GM23248 (cell line): ENCODE data around the gene MYRIP. TPM values are rescaled to one million over a fixed set of nuclear protein-coding genes. Genes with fewer than 3 reads are reported as not detected.
"Not testable (repeated sequence)": the region's sequence is repeated elsewhere in the genome, so short reads cannot be mapped to it uniquely, and the experiment has no call there.

Experiments
- DNase-seq: peaks from one replicate; pipeline ENCODE4 v3.0.0-alpha.2; 2015
- H2AFZ ChIP-seq: fragments of 200-600 bp; sonication (generic); 2 replicates; pipeline ENCODE4 v1.6.1; 2016; ENCODE audit warnings: antibody characterized with exemption
- H3F3A ChIP-seq: fragments of 200-600 bp; sonication (generic); 2 replicates; pipeline ENCODE4 v1.6.1; 2016; ENCODE audit warnings: mild to moderate bottlenecking, antibody characterized with exemption, mixed run types; ENCODE audit not compliant: insufficient read depth
- H3K27ac ChIP-seq: fragments of 200-600 bp; sonication (generic); 2 replicates; pipeline ENCODE4 v1.5.1; 2016; ENCODE audit warnings: mild to moderate bottlenecking
- H3K27me3 ChIP-seq: fragments of 200-600 bp; sonication (generic); replicated peaks from 2 replicates; pipeline ENCODE4 v1.6.1; 2016; ENCODE audit warnings: mild to moderate bottlenecking; ENCODE audit not compliant: insufficient read depth
- H3K36me3 ChIP-seq: fragments of 200-600 bp; sonication (generic); 2 replicates; pipeline ENCODE4 v1.6.1; 2016; ENCODE audit warnings: low read depth, mild to moderate bottlenecking
- H3K4me1 ChIP-seq: fragments of 200-600 bp; sonication (generic); 2 replicates; pipeline ENCODE4 v1.6.1; 2016; ENCODE audit warnings: mild to moderate bottlenecking; ENCODE audit not compliant: insufficient read depth
- H3K4me2 ChIP-seq: fragments of 200-600 bp; sonication (generic); one replicate; pipeline ENCODE4 v1.6.1; 2016; ENCODE audit warnings: mild to moderate bottlenecking; ENCODE audit not compliant: unreplicated experiment
- H3K4me3 ChIP-seq: fragments of 200-600 bp; sonication (generic); 2 replicates; pipeline ENCODE4 v1.5.1; 2016; ENCODE audit warnings: mild to moderate bottlenecking
- H3K79me2 ChIP-seq: fragments of 200-600 bp; sonication (generic); 2 replicates; pipeline ENCODE4 v1.6.1; 2016; ENCODE audit warnings: mild to moderate bottlenecking; ENCODE audit not compliant: insufficient read depth
- H3K9ac ChIP-seq: fragments of 200-600 bp; sonication (generic); 2 replicates; pipeline ENCODE4 v1.6.1; 2016; ENCODE audit warnings: mild to moderate bottlenecking
- H3K9me2 ChIP-seq: fragments of 200-600 bp; sonication (generic); 2 replicates; pipeline ENCODE4 v1.6.1; 2016; ENCODE audit warnings: mixed run types, mild to moderate bottlenecking, moderate library complexity; ENCODE audit not compliant: insufficient read depth
- H3K9me3 ChIP-seq: fragments of 200-600 bp; sonication (generic); one replicate; pipeline ENCODE4 v1.6.1; 2017; ENCODE audit warnings: low read depth
- H4K20me1 ChIP-seq: fragments of 200-600 bp; sonication (generic); 2 replicates; pipeline ENCODE4 v1.6.0; 2016; ENCODE audit not compliant: insufficient read depth
- EZH2 ChIP-seq: fragments of 200-600 bp; sonication (generic); IDR thresholded peaks from 2 replicates; pipeline ENCODE4 v1.6.1; 2018; ENCODE audit warnings: antibody characterized with exemption, mild to moderate bottlenecking; ENCODE audit not compliant: insufficient read depth, poor library complexity, severe bottlenecking
- EZH2phosphoT487 ChIP-seq: fragments of 200-600 bp; sonication (generic); IDR thresholded peaks from 2 replicates; pipeline ENCODE4 v1.6.1; 2018; ENCODE audit warnings: antibody characterized with exemption, moderate library complexity, mild to moderate bottlenecking, low read depth; ENCODE audit not compliant: insufficient read depth
- WGBS, 2 experiments: methylation state at CpG; one replicate each; pipeline ENCODE4 v1.1.6; 2015 to 2017; ENCODE audit warnings: low lambda C conversion rate in 2 of 2, low coverage in 1 of 2; ENCODE audit errors: missing lambda C conversion rate in 2 of 2; 5-methylcytosine and 5-hydroxymethylcytosine counted together
- in situ Hi-C: fragments of 300-500 bp; cut with MboI; formaldehyde crosslinking; loops from 2 replicates; pipeline ENCODE4 v1.15.0; 2020
- polyA plus RNA-seq: library from polyadenylated mRNA; unstranded; fragments of >200 nt; fragmentation: Nextera tagmentation; extraction: Ambion mirVana; gene quantifications from 2 replicates; pipeline ENCODE4 v1.2.1, GENCODE V29; 2016
- total RNA-seq: library from RNA; depleted of rRNA; stranded (reverse); fragments of >200 nt; shearing (Covaris generic); gene quantifications from 2 replicates; pipeline ENCODE4 v1.2.3, GENCODE V29; 2014

The MYRIP gene
- total and polyA plus RNA-seq, 2 experiments from 2014 or later = 0.11 to 0.32 TPM

- H3K36me3 ChIP-seq = no peaks in the 10 kb centered on the region
- H3K4me3 ChIP-seq = no peak overlapping the region
- H3K9me3 ChIP-seq = no peaks in the 10 kb centered on the region
- H3K4me2 ChIP-seq = no peak overlapping the region
- no peak overlapping the region for H3K9ac ChIP-seq
- no peak for DNase-seq
- H3K9me2 ChIP-seq = no peaks in the 10 kb centered on the region; the same call in 1 of the 2 replicates
- H4K20me1 ChIP-seq = no peaks in the 10 kb centered on the region
- WGBS, 2 experiments = 71 to 76% methylated on average over 11 of the region's 11 CpGs
- no peak overlapping the region for H2AFZ ChIP-seq
- TF ChIP-seq EZH2 (no peak), EZH2phosphoT487 (no peak)
- no peak overlapping the region for H3K27ac ChIP-seq
- in situ Hi-C loops = no loop called here
- H3K4me1 ChIP-seq = peaks cover 2% of the 10 kb centered on the region; the same call in 1 of the 2 replicates
- H3K79me2 ChIP-seq = no peaks in the 10 kb centered on the region
- peaks cover 4% of the 10 kb centered on the region for H3F3A ChIP-seq
- no peaks in the 10 kb centered on the region for H3K27me3 ChIP-seq
Observed at GRCh38 chr3:40073310-40074007, 264.1 kb downstream of the MYRIP start.

GRCh38 chr3:40077139-40077538 lies 267.7 kb downstream of the MYRIP start:
- H3K9me2 ChIP-seq, H3K4me3 ChIP-seq, H3K79me2 ChIP-seq, H3K36me3 ChIP-seq, H3K9ac ChIP-seq, in situ Hi-C loops, H3K27me3 ChIP-seq, H3K4me2 ChIP-seq, H2AFZ ChIP-seq, DNase-seq, H4K20me1 ChIP-seq, H3K9me3 ChIP-seq, H3K27ac ChIP-seq: not testable (repeated sequence)
- H3K4me1 ChIP-seq = peaks cover 30% of the 10 kb centered on the region
- H3F3A ChIP-seq = peaks cover 32% of the 10 kb centered on the region
- whole genome bisulfite sequencing, 2 experiments = 79 to 89% methylated on average over 6 of the region's 6 CpGs

- 93 to 94% methylated on average over 11 to 38 of the region's 41 CpGs for WGBS, 2 experiments
- not testable (repeated sequence) for H3K4me2 ChIP-seq
Observed at GRCh38 chr3:40077828-40078492, 268.6 kb downstream of the MYRIP start.

GRCh38 chr3:40078590-40078989 lies 269.2 kb downstream of the MYRIP start:
- H3K9me3 ChIP-seq = no peaks in the 10 kb centered on the region
- H3K4me2 ChIP-seq = peak overlapping the region; percentile 43
- H3K27me3 ChIP-seq = no peaks in the 10 kb centered on the region
- no peaks in the 10 kb centered on the region for H3K36me3 ChIP-seq
- no peak for DNase-seq
- H3K4me1 ChIP-seq = peaks cover 30% of the 10 kb centered on the region
- H3K79me2 ChIP-seq = no peaks in the 10 kb centered on the region
- H4K20me1 ChIP-seq = no peaks in the 10 kb centered on the region
- no peak overlapping the region for H3K4me3 ChIP-seq
- TF ChIP-seq EZH2phosphoT487 = no peak
- TF ChIP-seq EZH2 = no peak
- H3K27ac ChIP-seq = peak overlapping the region; percentile 55; the same call in 1 of the 2 replicates
- H3F3A ChIP-seq = peaks cover 32% of the 10 kb centered on the region
- 34 to 35% methylated on average over 3 of the region's 3 CpGs for WGBS, 2 experiments
- H2AFZ ChIP-seq = peak overlapping the region; percentile 48
- in situ Hi-C loops = no loop called here
- H3K9me2 ChIP-seq = no peaks in the 10 kb centered on the region
- H3K9ac ChIP-seq = no peak overlapping the region

More at GRCh38 chr3:40077828-40078492, 268.6 kb downstream of the MYRIP start:
- H3K9me3 ChIP-seq, H3K27ac ChIP-seq, H3K79me2 ChIP-seq, H3K9me2 ChIP-seq, H2AFZ ChIP-seq, in situ Hi-C loops, H4K20me1 ChIP-seq, H3K27me3 ChIP-seq, H3K36me3 ChIP-seq, H3K4me3 ChIP-seq, H3K9ac ChIP-seq, DNase-seq: not testable (repeated sequence)
- peaks cover 30% of the 10 kb centered on the region for H3K4me1 ChIP-seq
- H3F3A ChIP-seq = peaks cover 32% of the 10 kb centered on the region
